ENCODE measurements around the gene UBTD2. TPM values are rescaled to one million over a fixed set of nuclear protein-coding genes. Genes with fewer than 3 reads are reported as not detected.
A peak's percentile ranks its signal among the peaks of the same experiment; 100 is the strongest.

UBTD2 gene
- total and polyA plus RNA-seq, 2 of the 4 experiments (the other 2 are of a cell fraction): 11.2 to 20.6 TPM

DNA sequence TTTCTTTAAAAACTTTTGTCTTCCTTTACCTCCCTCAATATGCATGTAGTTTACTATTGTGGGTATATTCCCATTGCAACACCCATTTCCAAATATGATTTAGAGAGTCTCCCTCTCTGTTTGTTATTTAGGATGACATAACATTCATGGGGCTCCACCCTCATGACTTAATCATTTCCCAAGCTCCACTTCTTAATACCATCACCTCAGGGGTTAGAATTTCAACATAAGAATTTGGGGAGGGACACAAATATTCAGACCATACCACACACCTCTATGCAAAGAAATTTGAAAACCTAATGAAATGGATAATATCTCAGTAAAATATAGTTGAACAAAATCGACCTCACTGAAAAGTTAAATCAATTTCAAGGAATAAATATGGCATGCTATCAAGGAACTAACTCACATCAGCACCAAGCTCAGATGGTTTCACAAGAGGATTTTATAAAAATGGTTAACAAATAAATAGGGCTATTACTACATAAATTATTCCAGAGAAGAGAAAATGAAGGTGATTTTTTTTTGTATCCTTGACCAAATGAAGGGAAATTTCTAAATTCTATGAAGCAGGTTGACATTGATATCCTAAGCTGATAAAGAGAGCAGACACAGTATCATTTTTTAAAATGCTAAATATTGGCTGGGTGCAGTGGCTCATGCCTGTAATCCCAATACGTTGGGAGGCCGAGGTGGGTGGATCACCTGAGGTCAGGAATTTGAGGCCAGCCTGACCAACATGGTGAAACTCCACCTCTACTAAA, 20.2 kb upstream of the UBTD2 start:
- POLR2A ChIA-PET (ENCODE audit: unreplicated experiment): no interaction called here
- intact Hi-C loops (cut with micrococcal nuclease): loop anchor here (5.0 kb wide), 1 partner anchor 149 kb away; the partner anchor contains the start of gene SH3PXD2B
- WGBS, 2 experiments (ENCODE audit: extremely low coverage in 2 of 2, insufficient read length in 1 of 2): no CpG with 5 or more reads among the region's 3 CpGs

More for the DNA sequence above, 20.2 kb upstream of the UBTD2 start:
- Histone ChIP-seq H4K91ac (ENCODE audit: insufficient read depth, low read depth, low read length) (no peak overlapping the region), H2AK5ac (ENCODE audit: low read depth, low read length) (no peak overlapping the region), H4K20me1 (ENCODE audit: insufficient read depth, low read length) (no peaks in the 10 kb centered on the region), H3K36me3 (ENCODE audit: control insufficient read depth, insufficient read depth, low read length) (no peaks in the 10 kb centered on the region), H3K4me1 (ENCODE audit: control insufficient read depth, insufficient read depth, low read length) (peaks cover 2% of the 10 kb centered on the region; the same call in 1 of the 2 replicates), H3K27ac (ENCODE audit: insufficient read depth, low read length) (no peak overlapping the region), H3K23ac (ENCODE audit: low read depth, low read length) (no peak overlapping the region), H3K9me3 (ENCODE audit: control insufficient read depth, insufficient read depth, low read length) (peaks cover 2% of the 10 kb centered on the region; the same call in 1 of the 2 replicates), H4K5ac (ENCODE audit: low read depth, low read length) (no peak overlapping the region), H2AFZ (replicated peaks; ENCODE audit: low read length, poor library complexity) (no peak overlapping the region), H3K9ac (ENCODE audit: low read depth, low read length) (no peak overlapping the region), H2BK5ac (ENCODE audit: low read depth, low read length, poor library complexity, severe bottlenecking) (no peak overlapping the region), H2BK120ac (ENCODE audit: low read depth, low read length) (no peak overlapping the region), H2BK15ac (ENCODE audit: low read depth, low read length) (no peak overlapping the region), H3K4ac (ENCODE audit: low read depth, low read length) (no peak overlapping the region), H3K27me3 (ENCODE audit: control insufficient read depth, insufficient read depth, low read length) (no peaks in the 10 kb centered on the region), H3K4me3 (ENCODE audit: insufficient read depth, low read depth, low read length) (no peak overlapping the region), H2BK20ac (ENCODE audit: low read depth, low read length) (no peak overlapping the region), H3K56ac (ENCODE audit: extremely low read depth, insufficient read depth, low read length) (no peak overlapping the region), H3K14ac (replicated peaks; ENCODE audit: low read depth, low read length) (no peak overlapping the region), H3K79me1 (ENCODE audit: low read depth in 1 of 2, low read length in 2 of 2) (no peaks in the 10 kb centered on the region), H3K4me2 (ENCODE audit: low read depth, low read length) (no peak overlapping the region), H4K8ac (ENCODE audit: low read depth in 2 of 2, low read length in 2 of 2) (no peak overlapping the region), H3K9me1 (ENCODE audit: insufficient read depth, low read length) (peaks cover 4% of the 10 kb centered on the region; the same call in 1 of the 2 replicates), H2AK9ac (replicated peaks; ENCODE audit: low read depth, low read length, poor library complexity) (no peak overlapping the region), H3K18ac (ENCODE audit: low read depth, low read length) (no peak overlapping the region)
- BruUV-seq (replicated peaks): no TSS peak
- in situ Hi-C loops (cut with MboI; ENCODE audit: low sequenced_read_pairs) (no loop called here), dilution Hi-C loops (cut with HindIII; ENCODE audit: low sequenced_read_pairs, unreplicated experiment) (no loop called here)
- TF ChIP-seq POLR2A (IDR thresholded peaks at IDR 0.05; ENCODE audit: low read depth, low read length) (peak; percentile 23; the same call in 1 of the 2 replicates), MAZ (IDR thresholded peaks at IDR 0.05; ENCODE audit: borderline replicate concordance, low read depth, low read length) (no peak)
- peak; percentile 35; the same call in 1 of the 2 replicates for ATAC-seq (ENCODE audit: low read depth)
- no peak for DNase-seq
- CTCF ChIA-PET: interaction anchor here (0.6 to 1.0 kb wide), 2 partner anchors 67 to 142 kb away, joined by 3 to 7 read pairs; no protein-coding TSS in a partner anchor
